Stimulated activated CD4-positive, alpha-beta T cell treated with anti-CD3 and anti-CD28 coated beads, Interleukin-15, amount 100 ng/mL, for 1 hour (primary cell): ENCODE results near the gene SORCS1.
"Not testable (repeated sequence)": the region's sequence is repeated elsewhere in the genome, so short reads cannot be mapped to it uniquely, and the experiment has no call there.

Experiments used
- DNase-seq, 2 donors: peaks; one replicate each; pipeline ENCODE4 v3.0.0-alpha.2; 2020; ENCODE audit warnings: low read depth in 1 of 2, low spot score in 1 of 2

SORCS1 gene

DNA sequence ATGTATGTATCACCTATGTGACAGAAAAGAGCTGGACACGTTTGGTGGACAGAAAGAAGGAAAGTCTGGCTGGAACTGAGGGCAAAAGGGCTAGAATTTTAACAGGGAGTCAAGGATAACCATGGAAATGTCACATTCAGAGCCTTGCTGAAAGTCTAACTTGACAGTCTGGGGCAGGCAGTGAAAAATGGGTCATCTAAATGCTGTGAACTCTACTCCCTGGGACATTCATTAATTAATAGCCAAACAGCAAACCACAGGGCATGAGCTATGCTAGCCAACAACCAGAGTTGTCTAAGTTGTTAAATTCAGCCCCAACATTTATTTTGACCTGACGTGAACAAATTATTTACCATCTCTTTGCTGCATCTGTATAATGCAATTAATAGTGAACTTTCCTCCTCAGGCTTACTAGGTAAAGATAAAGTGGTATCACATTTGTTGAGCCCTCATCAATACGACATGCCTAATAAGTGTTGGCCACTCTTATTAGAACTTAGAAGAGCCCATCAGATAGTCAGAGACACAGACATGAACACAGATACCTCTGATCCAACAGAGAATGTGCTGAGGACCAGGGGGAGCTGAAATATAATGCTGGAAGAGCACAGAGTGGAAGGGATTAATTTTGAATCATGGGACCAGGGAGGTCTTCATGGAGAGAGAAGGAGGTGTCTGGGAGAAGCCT is 109.9 kb downstream of the SORCS1 start:
- DNase-seq: no peak

DNA sequence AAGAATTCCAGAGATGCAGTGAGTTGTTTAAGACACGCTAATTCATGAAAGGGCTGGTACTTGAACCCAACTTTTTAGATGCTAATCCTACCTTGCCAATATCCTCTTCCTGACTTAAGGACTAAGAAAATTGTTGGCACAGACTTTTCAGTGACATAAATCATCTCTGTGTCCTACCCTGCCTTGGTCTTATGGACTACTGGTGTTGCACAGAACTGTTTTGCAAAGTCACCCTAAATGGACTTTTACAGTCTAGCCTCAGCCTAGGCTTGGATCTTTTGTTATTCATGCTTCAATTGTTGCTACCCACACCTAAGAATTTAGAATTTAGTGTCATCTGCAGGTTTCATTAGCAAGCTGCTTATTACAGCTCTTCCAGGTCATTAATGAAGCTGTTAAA is 112.7 kb downstream of the SORCS1 start:
- no peak for DNase-seq

- DNase-seq: no peak
These were observed 121.0 kb downstream of the SORCS1 start for GRCh38 chr10:107043461-107043860.

- DNase-seq: no peak
These were observed 127.0 kb downstream of the SORCS1 start for GRCh38 chr10:107037192-107038122.

GRCh38 chr10:107033799-107034422 is 130.6 kb downstream of the SORCS1 start:
- DNase-seq: no peak

- no peak for DNase-seq
These were observed 131.7 kb downstream of the SORCS1 start for GRCh38 chr10:107032700-107033401.

DNA sequence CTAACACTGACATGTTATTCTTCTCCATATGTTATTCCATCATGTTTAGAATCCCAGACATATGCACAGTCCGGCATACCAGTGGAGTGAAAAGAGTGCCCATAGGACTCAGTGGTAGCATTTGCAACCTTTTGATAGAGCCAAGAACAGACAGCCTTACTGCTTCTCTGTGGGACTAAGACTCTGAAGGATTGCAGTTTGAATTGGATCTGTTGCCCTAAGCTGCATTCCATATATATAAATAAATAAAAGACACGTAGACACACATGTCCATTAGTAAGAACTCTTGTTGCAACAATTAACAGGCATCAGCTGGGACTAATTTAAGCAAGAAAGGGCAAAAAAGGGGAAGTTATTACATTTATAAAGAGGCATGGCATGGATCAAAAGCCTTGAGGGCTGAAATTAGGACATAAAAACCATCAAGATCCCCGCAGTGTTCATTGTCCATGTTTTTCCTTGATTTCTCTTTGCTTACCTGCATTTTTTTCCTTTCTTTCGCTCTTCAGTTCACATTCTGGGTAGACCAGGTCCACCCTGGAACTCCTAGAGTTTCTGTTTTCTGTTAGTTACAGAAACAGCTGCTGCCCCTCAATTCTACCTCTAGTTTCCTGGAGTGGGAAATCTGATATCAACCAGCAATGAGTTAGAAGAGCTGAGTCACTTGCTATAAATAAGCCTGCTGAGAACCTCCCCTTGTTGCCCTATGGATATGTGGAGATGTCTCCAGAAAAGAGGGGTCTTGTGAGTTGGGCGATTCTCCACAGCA is 132.4 kb downstream of the SORCS1 start:
- DNase-seq: no peak

GRCh38 chr10:107028236-107028635 is 136.3 kb downstream of the SORCS1 start:
- DNase-seq: no peak

DNA sequence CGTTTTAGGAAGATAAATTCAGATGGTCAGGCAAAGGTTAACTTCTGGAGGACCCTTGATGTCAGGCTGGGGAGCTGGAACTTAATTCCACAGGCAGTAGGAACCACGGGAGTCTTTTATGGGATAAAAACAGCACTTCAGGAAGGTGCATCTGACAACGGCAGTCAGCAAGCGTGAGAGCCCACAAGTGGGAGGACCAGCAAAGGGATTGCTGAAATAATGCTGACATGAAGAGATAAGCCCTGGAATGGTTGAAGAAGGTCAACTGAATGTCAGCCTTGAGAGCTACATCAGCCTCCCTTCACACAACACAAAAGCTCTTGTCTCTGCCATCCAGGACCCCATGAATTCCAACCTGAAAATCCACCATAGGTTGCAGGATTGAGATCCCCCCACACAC is 138.8 kb downstream of the SORCS1 start:
- DNase-seq: no peak

DNA sequence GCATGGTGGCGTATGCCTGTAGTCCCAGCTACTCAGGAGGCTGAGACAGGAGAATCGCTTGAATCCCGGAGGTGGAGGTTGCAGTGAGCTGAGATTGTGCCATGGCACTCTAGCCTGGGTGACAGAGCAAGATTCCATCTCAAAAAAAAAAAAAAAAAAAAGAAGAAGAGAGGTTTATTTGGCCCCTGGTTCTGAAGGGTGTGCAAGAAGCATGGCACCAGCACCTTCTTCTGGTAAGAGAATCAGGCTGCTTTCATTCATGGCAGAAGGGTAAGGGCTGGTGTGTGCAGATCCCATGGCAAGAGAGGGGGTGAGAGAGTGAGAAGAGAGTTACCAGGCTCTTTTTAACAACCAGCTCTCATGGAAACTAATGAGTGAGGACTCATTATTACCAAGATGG is 140.5 kb downstream of the SORCS1 start:
- not testable (repeated sequence) for DNase-seq

DNA sequence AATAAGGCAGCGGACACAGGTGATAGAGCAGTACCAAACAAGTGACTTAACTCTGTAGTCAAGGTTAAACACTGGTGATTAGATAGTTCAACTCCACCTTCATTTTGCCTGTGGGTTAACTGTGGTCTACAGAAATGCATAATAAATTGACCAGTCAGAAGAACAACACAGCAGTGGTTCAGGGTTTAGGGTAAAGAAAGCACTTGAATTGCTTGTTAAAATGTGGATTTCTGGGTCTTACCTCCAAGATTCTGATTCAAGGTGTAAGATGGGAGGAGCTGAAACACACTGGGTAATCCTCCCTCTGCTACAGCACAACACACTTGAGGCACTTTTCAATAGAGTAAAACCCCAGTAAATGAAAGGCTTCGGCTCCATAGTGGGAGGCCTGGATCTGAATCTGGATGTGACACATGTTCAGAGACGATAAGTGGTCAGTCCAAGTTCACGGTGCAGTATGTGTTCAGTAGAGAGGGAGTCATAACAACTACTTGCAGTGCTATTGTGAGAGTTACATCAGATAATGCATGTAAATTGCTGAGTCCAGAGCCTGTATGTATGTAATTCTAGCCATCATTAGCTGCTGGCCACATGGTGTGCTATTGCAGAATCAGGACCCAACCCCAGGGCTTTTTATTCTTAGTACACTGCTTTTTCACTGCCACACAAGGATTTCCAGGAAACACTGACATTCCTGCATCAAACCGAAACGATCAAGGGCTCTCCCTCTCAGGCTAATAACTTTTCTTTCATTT is 141.7 kb downstream of the SORCS1 start:
- DNase-seq: no peak

DNA sequence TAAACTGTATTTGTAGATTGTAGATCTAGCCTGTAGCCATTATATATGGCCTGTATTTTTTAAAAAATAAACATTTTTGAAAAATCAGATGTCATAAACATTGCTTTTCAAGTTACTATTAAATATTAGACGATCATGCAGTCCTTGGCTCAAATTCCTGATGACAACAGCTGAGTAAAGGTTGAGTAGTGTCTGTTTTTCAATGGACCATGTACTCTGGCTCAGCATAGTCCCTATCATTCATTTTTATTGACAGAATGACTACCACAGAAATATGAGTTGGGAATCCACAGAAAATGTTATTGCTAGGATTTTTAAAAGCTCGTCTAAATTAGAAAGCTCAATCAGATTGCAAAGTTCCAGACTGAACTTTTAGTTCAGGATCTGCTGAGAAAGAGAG is 145.4 kb downstream of the SORCS1 start:
- DNase-seq: no peak

- no peak for DNase-seq
These were observed 151.1 kb downstream of the SORCS1 start for GRCh38 chr10:107013258-107014006.

- DNase-seq: no peak
These were observed 152.5 kb downstream of the SORCS1 start for GRCh38 chr10:107011992-107012391.

DNA sequence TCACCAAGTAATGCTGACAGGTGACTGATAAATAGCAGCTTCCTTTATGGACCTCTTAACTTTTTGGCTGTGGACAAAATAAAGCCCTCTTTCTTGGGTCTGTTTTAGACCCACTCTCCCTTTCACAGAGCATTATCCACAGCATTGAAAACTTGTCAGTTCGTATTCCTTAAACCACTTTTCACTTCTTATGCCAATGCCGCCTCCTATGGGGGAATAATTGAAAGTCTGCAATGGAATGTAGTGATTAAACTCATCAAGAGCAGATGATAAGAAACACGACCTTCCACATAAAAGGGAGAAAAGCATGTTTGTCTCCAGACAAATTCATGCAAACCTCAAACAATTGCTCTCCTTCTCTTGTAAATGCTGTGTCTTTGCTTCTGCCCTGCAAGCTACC is 153.4 kb downstream of the SORCS1 start:
- DNase-seq: no peak

DNA sequence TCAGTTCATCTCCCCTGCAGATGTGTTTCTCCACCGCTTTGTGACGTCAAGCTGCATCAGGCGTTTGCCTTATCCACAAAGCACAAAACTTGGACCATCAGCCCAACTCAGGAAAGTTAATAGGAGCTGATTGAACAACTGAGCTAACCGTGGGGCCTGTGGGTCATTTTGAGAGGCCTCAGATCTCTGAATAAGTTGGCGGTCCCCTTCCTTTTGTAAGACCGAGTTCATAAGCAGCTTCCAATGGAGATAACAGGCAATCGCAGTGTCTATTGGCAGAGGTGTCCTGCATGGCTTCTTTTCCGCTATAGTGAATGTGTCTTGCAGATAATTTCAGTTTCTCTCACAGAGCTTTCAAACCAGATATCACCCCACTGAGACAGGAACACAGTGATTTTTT is 154.0 kb downstream of the SORCS1 start:
- DNase-seq: no peak

- DNase-seq: no peak
These were observed 160.1 kb downstream of the SORCS1 start for GRCh38 chr10:107004362-107004761.

DNA sequence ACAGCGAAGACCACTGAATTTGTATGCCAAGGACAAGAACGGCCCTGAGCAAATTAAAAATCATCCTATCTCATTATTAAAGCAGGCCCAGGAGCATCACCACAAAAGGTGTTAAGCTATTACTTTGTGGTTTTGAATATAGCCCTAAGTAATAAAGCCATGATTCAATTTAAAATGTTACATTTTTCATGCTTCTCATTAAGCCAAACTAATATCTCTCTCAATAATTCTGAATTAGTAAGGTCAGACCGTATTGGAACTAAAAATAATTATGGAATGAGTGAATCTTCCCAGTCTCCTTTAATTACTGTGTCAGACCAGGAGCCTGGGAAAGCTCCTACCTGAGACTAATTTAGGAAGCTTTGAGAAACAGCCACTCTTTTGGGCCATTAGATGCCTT is 162.4 kb downstream of the SORCS1 start:
- no peak for DNase-seq

DNA sequence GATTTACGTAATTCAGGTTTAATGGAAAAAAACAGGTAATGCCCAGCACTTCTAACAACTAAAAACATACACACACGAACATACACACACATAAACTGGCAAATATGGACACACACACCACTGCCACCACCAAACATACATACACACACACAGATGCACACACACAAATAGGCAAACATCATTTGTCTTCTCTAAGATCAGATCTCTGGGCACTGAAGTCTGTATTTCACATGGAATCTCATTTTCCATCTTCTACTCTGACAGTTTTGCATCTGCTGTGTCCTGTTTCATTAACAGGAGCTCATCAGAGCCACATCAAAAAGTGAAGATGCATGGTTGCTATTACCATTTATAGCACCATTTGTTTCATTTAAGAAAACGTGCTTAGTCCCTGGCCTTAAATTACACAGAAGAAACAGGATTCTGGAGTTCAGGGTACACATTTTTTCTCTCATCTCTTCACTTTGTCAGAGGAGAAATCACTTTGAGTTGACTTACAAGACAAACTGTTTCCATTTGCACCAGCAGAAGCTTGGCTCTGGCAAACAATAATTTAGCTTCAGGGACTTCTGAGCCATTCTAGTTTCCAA is 165.3 kb downstream of the SORCS1 start:
- DNase-seq: no peak
